Osteoblast (primary cell): ENCODE data around the gene F2RL3. TPM values are rescaled to one million over a fixed set of nuclear protein-coding genes. Genes with fewer than 3 reads are reported as not detected.
A peak's percentile ranks its signal among the peaks of the same experiment; 100 is the strongest.

Experiments used
- DNase-seq: peaks from one replicate; pipeline ENCODE4 v3.0.0; 2011; ENCODE audit warnings: low spot score, mixed read lengths; ENCODE audit not compliant: insufficient read length; ENCODE audit errors: missing footprints
- H2AFZ ChIP-seq: 2 replicates; pipeline ENCODE4 v1.6.0; 2011; ENCODE audit warnings: mild to moderate bottlenecking, low read length
- H3K27ac ChIP-seq: 2 replicates; pipeline ENCODE4 v1.5.1; 2011; ENCODE audit warnings: mild to moderate bottlenecking, low read depth, low read length, moderate library complexity
- H3K27me3 ChIP-seq: 2 replicates; pipeline ENCODE4 v1.6.0; 2012; ENCODE audit warnings: mild to moderate bottlenecking, control low read depth, inconsistent platforms, low read length, moderate library complexity; ENCODE audit not compliant: insufficient read depth
- H3K36me3 ChIP-seq: 2 replicates; pipeline ENCODE4 v1.5.1; 2011; ENCODE audit warnings: mild to moderate bottlenecking, low read length, control low read depth, moderate library complexity; ENCODE audit not compliant: insufficient read depth
- H3K4me1 ChIP-seq: 2 replicates; pipeline ENCODE4 v1.5.1; 2011; ENCODE audit warnings: mild to moderate bottlenecking, low read length, control low read depth, moderate library complexity; ENCODE audit not compliant: insufficient read depth
- H3K4me2 ChIP-seq: 2 replicates; pipeline ENCODE4 v1.6.0; 2011; ENCODE audit warnings: mild to moderate bottlenecking, low read length; ENCODE audit not compliant: insufficient read depth
- H3K4me3 ChIP-seq: fragments of 200-600 bp; sonication (generic); 3 replicates; pipeline ENCODE4 v1.5.1; 2012; ENCODE audit warnings: mild to moderate bottlenecking, low read length, inconsistent platforms; ENCODE audit not compliant: insufficient read depth
- H3K79me2 ChIP-seq: 2 replicates; pipeline ENCODE4 v1.6.0; 2012; ENCODE audit warnings: mild to moderate bottlenecking, low read length, control low read depth, inconsistent platforms; ENCODE audit not compliant: insufficient read depth
- H3K9me3 ChIP-seq: 2 replicates; pipeline ENCODE4 v1.5.1; 2011; ENCODE audit warnings: low read depth, low read length, control low read depth
- H4K20me1 ChIP-seq: 2 replicates; pipeline ENCODE4 v1.6.0; 2012; ENCODE audit warnings: mild to moderate bottlenecking, low read length, control low read depth; ENCODE audit not compliant: insufficient read depth
- CTCF ChIP-seq: IDR thresholded peaks from 2 replicates; pipeline ENCODE4 v1.5.1; 2011; ENCODE audit warnings: mild to moderate bottlenecking, low read depth, low read length, moderate library complexity; ENCODE audit errors: extremely low read depth
- total RNA-seq: library from RNA; depleted of rRNA; stranded (reverse); fragments of >200 nt; gene quantifications from 2 replicates; pipeline ENCODE4 v1.2.3, GENCODE V29; 2012

Gene F2RL3
- total RNA-seq, 1 donor = under 0.01 TPM

GRCh38 chr19:16856091-16856490 lies 32.7 kb upstream of the F2RL3 start:
- no peaks in the 10 kb centered on the region for H3K9me3 ChIP-seq
- no peak for TF ChIP-seq CTCF

GRCh38 chr19:16859626-16860025 lies 29.2 kb upstream of the F2RL3 start:
- Histone ChIP-seq H3K9me3 (no peaks in the 10 kb centered on the region), H3K4me1 (no peaks in the 10 kb centered on the region), H2AFZ (no peak overlapping the region), H3K27ac (no peak overlapping the region), H3K36me3 (peaks cover 38% of the 10 kb centered on the region), H3K4me3 (no peak overlapping the region), H3K4me2 (no peak overlapping the region), H4K20me1 (peaks cover 4% of the 10 kb centered on the region), H3K27me3 (no peaks in the 10 kb centered on the region), H3K79me2 (no peaks in the 10 kb centered on the region)
- peak; percentile 56 for DNase-seq
- TF ChIP-seq CTCF = no peak

More at GRCh38 chr19:16856091-16856490, 32.7 kb upstream of the F2RL3 start:
- no peak overlapping the region for H3K4me2 ChIP-seq
- H3K27me3 ChIP-seq = no peaks in the 10 kb centered on the region
- no peaks in the 10 kb centered on the region for H3K79me2 ChIP-seq
- H3K36me3 ChIP-seq = peaks cover 52% of the 10 kb centered on the region
- no peak overlapping the region for H2AFZ ChIP-seq
- peaks cover 18% of the 10 kb centered on the region for H4K20me1 ChIP-seq
- H3K4me1 ChIP-seq = no peaks in the 10 kb centered on the region
- H3K27ac ChIP-seq = no peak overlapping the region
- no peak for DNase-seq
- H3K4me3 ChIP-seq = no peak overlapping the region

GRCh38 chr19:16860118-16860517 lies 28.7 kb upstream of the F2RL3 start:
- H3K79me2 ChIP-seq = no peaks in the 10 kb centered on the region
- peak; percentile 39 for DNase-seq
- no peak overlapping the region for H3K4me2 ChIP-seq
- no peak for TF ChIP-seq CTCF
- H3K4me3 ChIP-seq = no peak overlapping the region
- no peaks in the 10 kb centered on the region for H3K4me1 ChIP-seq
- H3K9me3 ChIP-seq = no peaks in the 10 kb centered on the region
- H3K27me3 ChIP-seq = no peaks in the 10 kb centered on the region
- peaks cover 4% of the 10 kb centered on the region for H4K20me1 ChIP-seq
- no peak overlapping the region for H2AFZ ChIP-seq
- peaks cover 34% of the 10 kb centered on the region for H3K36me3 ChIP-seq
- no peak overlapping the region for H3K27ac ChIP-seq

- H3K9me3 ChIP-seq = no peaks in the 10 kb centered on the region
- no peaks in the 10 kb centered on the region for H3K27me3 ChIP-seq
- H3K4me1 ChIP-seq = no peaks in the 10 kb centered on the region
- H3K36me3 ChIP-seq = peaks cover 38% of the 10 kb centered on the region
- no peak overlapping the region for H3K4me3 ChIP-seq
- no peak overlapping the region for H3K27ac ChIP-seq
- no peak overlapping the region for H3K4me2 ChIP-seq
- peaks cover 4% of the 10 kb centered on the region for H4K20me1 ChIP-seq
- DNase-seq = peak; percentile 18
- no peak overlapping the region for H2AFZ ChIP-seq
- no peak for TF ChIP-seq CTCF
- H3K79me2 ChIP-seq = no peaks in the 10 kb centered on the region
Observed at GRCh38 chr19:16861011-16861410, 27.8 kb upstream of the F2RL3 start.
